NK-92 treated with Interleukin-12 subunit alpha and Interleukin-12 subunit beta, amount 100 ng/mL, for 24 hours (cell line): ENCODE results near the gene PJA2.
A peak's percentile ranks its signal among the peaks of the same experiment; 100 is the strongest.
"Not testable (repeated sequence)": the region's sequence is repeated elsewhere in the genome, so short reads cannot be mapped to it uniquely, and the experiment has no call there.

Experiments used
- DNase-seq: peaks from one replicate; lab custom pipeline; 2025; lab: John Stamatoyannopoulos, UW

The PJA2 gene, protein sequence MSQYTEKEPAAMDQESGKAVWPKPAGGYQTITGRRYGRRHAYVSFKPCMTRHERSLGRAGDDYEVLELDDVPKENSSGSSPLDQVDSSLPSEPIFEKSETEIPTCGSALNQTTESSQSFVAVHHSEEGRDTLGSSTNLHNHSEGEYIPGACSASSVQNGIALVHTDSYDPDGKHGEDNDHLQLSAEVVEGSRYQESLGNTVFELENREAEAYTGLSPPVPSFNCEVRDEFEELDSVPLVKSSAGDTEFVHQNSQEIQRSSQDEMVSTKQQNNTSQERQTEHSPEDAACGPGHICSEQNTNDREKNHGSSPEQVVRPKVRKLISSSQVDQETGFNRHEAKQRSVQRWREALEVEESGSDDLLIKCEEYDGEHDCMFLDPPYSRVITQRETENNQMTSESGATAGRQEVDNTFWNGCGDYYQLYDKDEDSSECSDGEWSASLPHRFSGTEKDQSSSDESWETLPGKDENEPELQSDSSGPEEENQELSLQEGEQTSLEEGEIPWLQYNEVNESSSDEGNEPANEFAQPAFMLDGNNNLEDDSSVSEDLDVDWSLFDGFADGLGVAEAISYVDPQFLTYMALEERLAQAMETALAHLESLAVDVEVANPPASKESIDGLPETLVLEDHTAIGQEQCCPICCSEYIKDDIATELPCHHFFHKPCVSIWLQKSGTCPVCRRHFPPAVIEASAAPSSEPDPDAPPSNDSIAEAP

DNA sequence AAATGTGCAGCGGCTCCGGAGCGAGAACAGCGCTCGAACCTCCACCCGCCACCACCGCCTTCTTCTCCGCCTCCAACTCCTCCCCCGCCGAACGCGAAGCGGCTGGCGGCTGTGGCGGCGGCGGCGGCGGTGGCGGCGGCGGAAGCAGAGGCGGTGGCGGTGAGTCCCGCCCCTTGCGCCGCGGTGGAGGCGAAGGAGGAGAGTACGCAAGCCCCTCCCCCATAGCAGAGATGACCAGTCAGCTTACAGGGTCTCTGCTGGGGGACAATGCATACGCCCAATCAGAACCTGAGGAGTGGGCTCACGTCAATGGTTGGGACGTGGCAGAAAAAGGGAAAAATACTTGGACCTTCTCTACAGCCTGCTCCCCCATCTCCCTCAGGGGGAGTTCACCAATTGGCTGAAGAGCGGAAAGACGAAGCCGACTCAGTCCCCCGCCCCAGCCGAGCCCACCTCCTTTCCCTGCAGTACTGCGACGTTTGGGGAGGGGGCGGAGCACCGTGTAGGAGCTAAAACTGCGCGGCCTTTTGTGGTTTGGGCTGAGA, at the start of gene PJA2:
TSS of gene PJA2 (minus strand) at position 131 of the 545 bp plus-strand sequence. CDS start 26,541 bp downstream, outside the sequence.
- DNase-seq, result peak; percentile 99

DNA sequence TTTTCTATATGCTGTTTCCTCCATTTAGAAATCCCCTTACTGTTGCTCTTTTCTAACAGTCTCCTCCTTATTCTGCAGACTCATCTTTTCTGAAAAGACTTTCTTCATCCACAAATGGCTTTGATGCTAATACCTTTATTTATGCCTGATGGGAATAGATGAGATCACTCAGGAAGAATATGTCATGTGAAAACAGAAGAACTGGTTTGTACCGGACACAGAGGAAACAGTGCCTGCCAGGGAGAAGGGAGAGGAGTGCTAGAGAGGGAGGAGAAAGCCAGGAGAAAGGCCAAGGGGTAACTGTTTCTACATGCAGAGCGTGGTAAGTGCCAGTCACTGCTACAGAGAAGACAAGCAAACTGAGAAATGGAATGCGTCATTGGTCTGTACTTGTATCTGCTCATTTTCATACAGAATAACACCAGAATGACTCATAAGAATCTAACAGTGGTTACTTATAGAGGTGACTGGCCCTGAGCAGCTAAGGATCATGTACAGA, 45.9 kb upstream of the PJA2 start:
- no peak for DNase-seq

DNA sequence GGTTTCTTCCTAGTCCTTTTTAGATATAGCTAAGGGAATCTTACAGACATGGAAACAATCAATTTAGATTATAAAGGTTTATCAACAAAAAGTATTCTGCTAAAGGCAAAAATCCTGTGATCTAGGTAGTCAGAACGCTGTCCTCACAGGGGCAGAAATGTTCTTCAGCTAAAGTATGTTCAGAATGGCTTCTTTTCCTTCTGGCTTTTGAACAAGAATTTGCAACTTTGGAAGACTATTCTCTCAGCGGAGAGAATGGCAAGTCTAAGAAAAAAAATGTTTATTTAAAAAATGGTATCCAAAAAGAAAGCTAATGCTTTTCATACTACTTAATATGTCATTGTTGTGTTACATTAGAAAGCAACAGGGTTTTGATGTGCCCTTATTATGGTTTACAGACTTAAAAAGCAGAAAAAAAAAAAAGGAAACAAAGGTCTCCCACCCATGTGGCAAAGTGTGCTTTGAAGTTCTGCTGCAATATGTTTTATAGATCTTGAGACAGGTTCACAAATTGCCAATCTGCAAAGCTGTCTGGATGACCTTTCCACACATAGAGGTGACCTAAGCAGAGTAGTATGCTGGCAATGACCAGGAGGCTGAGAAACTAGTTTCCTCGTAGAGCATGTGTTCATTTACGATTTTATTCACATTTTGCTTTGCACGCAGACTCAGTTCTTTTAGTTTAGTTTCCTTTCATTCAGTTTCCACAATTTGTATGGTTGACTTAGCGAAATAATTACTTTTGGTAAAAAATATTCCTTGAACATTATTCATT, 45.1 kb upstream of the PJA2 start:
- DNase-seq, result no peak

DNA sequence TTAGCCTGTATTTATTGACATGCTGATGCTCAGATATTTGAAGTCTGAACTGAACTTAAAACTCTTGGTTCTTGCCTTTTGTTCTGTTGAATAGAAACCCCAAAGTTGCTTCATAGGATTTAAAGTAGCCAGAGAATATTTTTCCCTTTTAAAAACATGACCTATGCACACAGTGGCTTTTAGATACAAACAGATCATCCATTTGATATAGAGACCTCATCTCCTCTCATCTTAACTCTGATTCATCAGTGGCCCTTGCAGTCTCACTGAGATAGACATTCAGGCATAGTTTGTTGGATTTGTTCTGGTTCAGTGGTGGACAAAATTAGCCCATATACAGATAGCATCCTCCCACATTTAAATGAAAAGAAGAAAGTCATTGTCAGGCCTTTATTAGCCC, 43.5 kb upstream of the PJA2 start:
- DNase-seq, result no peak

DNA sequence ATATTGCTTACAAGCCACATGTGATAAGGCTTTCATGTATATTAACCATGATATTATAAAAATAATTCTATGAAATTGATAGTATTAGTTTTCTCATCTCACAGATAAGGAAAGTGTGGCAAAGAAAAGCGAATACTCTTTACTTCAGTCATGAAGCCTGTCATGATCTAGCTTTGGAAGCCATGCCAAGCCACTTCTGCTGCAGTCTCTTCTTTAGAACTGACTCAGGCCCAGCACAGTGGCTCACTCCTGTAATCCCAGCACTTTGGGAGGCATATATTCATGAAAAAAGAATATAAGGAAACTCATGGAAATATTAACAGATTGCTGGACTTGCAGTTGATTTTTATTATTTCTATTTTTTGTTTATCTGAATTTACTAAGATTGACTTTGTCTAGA, 42.9 kb upstream of the PJA2 start:
- DNase-seq, result no peak

DNA sequence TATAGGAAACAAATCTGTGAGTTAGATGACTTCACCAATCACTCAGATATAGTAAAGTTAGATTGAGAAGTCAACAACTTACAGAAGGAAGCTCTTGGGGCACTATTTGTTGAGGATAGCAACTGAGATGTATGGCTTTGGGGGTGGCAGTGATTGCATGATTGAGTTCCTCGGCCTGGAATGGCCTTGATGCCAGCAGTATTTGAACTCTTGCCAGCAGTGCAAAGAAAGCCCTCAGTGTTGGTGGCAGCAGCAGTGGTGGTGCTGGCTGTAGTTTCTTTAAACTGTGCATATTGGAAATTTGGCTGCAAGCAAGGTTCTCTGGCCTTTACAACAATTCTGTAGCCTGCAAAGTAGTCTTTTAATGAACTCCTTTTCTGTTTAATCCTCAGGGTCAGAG, 41.4 kb upstream of the PJA2 start:
- DNase-seq, result no peak

DNA sequence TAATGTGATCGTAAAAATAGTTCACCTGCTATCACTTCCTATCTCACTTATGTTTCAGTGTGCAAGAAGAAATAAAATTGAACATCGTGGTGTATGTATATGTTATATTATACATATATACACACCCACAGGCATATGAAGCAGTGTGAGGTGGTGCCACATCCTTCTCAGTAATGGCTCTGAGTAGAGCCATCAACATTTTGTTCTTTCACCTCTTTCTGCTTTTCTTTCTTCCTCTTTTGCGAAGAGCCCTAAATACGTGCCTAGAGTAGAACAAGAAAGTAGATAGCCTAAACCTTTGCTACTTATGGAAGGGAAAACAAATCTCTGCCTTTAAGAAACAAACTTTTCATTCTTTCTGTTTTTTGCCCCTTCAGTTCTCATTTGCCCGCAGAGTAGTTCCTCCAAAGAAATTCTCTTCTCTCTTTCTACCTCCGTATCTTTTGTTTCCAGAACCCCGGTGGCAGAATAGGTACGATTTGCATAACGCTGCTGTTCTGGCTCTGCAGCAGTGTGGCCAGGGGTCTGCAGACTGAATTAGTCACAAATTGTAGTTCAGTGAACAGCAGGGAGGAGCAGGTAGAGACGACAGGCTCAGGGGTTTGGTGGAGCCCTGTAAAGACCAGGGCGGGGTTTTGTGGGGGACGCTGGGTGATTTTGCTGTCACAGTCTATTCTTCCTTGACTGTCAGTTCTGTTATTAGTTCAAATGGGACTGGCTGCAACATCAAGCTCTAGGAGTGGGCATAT, 40.5 kb upstream of the PJA2 start:
- DNase-seq, result no peak

DNA sequence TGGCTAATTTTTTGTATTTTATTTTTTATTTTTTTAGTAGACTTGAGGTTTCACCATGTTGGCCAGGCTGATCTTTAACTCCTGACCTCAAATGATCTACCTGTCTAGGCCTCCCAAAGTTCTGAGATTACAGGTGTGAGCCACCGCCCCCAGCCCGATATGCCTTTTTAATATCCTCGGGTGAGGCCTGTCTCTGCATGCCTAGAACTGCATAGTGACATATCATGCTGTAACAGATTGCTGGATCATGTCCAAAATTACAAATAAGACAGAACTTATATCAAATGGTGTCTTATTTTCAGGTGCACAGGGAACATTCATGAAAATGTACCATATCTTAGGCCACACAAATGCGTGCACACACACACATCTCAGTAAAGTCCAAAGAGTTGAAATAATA, 39.1 kb upstream of the PJA2 start:
- DNase-seq, result no peak

DNA sequence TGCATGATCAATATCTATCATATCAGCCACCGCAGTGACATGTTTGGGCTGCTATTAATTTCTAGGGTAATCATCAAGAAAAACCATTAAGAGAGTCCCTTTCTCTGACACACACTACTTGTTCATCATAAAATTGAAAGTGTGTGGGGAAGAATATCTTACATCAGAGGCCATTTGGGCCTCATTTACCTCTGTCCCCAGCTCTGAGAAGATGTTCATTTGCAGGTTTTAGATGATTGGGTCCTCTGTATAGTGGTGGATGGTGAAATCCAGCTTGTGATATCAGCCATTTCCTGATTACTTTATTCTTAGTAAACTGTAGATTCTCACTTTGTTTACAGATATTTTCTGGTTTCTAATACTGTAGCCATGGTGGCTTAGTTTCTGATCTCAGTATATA, 29.8 kb upstream of the PJA2 start:
- DNase-seq, result no peak

DNA sequence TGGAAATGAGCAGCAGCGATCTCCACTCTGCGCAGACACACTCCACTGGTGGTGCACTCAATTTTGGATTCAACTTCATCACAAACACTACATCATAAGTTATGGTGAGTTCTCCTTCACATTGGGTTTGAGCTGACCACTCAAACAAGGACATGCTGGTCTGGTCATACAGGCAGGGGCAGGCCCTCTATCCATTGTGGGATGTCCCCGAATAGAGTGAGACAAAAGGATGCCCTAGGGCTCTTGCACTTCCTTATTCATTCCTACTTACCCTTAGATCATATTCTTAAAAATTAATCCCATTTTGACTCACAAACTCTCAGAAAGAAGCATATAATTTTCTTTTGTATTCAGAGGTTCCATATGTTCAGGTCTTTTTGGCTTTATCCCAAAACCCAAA, 16.3 kb upstream of the PJA2 start:
- DNase-seq, result no peak

DNA sequence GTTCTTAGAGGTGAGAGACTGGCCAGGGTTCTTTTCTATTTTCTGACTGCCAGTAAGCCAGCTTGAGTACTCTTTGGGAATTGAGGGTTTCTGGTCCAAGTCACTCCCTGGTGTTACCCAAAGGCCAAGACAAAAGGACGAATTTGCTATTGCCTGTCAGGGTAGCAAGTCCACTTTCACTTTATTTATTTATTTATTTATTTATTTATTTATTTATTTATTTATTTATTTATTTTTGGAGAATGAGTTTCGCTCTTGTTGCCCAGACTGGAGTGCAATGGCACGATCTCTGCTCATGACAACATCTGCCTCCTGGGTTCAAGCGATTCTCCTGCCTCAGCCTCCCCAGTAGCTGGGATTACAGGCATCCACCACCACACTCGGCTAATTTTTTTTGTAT, 15.7 kb upstream of the PJA2 start:
- not testable (repeated sequence) for DNase-seq

DNA sequence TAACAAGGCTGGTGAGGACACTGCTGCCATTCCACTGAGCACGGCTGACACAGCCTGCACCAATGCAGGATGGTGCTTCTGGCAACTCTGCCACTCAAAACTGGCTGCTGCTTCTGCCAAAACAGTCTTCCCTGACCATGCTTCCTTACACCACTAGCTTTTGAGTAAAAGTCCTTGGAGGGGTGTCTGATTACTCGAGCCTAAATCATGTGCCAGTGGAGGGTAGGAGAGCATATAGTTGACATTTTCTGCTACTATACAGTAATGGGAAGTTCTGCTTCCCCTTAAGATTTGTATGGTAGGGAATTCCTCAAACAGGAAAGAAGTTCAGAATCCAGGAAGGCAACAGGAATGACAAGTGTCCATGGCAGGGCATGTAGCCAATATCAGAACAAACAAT, 12.2 kb upstream of the PJA2 start:
- no peak for DNase-seq

DNA sequence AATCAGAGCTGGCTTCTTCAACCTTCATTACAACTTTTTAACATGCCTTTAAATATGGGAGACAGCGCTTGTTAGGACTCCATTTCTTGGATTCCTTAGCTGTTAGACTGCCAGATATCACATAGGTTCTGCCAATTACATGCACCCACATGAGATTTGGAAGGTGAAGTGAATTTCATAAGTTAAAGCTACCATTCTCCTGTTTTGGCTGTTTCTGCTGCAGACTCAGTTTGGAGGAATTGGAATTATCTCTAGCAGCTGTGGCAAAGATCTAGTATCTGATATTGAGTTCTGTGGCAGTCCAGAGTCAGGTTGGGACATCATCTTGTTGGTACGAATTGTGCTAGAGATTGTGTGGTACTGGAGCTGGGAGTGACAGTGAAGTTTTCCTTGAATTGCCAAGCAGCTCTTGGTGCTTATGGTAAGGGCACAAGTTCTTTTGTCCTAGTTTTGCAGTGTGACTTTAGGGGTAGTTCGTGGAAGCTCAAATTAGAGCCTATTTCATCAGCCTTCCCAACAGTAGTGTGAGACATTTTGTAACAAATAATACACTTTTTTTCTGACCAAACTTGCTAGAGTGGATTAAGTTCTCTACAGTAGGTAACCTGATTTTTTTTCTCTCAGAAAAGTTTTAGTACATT, 9.1 kb upstream of the PJA2 start:
- no peak for DNase-seq

DNA sequence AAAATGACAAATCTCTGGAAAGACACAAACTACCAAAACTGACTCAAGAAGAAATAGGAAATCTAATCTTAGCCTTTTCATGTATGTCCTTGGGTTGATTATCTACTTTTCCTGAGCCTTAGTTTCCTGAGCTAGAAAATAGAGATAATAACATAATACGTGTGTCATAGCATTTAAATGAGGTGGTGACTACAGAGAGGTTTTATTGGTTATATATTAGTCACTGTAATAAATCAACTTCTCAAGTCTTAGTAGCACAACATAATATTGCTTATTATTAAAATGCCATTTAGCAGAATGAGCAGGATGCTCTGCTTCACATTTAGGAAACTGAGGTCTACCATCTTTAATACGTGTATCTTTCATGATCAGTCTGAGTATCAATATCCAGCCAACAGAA, 7.1 kb upstream of the PJA2 start:
- no peak for DNase-seq

DNA sequence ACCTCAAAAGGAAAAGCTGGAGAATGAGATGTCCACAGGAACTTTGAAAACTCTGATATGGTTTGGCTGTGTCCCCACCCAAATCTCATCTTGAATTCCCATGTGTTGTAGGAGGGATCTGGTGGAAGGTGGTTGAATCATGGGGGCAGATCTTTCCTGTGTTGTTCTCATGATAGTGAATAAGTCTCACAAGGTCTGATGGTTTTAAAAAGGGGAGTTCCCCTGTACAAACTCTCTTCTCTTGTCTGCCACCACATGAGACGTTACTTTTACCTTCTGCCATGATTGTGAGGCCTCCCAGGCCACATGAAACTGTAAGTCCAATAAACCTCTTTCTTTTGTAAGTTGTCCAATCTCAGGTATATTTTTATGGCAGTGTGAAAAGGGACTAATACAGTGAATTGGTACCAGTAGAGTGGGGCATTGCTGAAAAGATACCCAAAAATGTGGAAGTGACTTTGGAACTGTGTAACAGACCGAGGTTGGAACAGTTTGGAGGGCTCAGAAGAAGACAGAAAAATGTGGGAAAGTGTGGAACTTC, 4.2 kb upstream of the PJA2 start:
- DNase-seq, result not testable (repeated sequence)

DNA sequence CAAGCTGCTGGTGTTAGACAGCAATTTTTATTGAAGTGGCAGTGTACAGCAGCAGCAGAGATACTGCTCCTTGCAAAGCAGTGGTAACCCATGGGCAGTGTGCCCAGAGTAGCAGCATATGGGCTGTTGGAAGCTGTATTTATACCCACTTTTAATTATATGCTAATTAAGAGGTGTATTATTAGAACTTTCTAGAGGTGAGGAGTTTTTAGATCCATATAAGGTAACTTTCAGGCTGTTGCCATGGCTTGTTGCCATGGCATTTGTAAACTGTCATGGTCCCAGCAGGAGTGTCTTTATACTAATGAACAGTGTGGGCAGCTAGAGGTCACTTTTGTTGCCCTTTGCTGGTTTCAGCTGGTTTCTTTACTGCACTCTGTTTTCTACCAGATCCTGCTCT, 3.7 kb upstream of the PJA2 start:
- no peak for DNase-seq

DNA sequence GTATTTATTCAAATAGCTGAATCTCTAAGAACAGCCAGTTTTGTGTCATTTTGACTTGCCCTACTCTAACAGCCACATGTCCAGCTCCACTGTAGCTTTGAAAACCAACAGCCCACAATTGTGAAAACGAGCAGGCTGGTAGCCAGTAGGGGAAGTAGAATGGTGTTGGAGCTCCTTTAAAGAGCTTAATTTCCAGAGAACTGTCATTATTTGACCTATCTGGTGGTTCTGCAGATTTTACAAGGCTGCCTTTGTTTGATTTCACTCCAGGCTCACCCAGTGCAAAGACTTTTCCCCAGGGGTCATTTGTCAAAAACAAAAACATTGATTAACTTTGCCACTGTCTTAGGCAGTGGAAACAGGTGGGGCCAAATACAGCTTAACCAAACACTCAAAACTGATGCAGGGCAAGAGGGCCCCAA, 3.2 kb upstream of the PJA2 start:
- DNase-seq, result no peak

DNA sequence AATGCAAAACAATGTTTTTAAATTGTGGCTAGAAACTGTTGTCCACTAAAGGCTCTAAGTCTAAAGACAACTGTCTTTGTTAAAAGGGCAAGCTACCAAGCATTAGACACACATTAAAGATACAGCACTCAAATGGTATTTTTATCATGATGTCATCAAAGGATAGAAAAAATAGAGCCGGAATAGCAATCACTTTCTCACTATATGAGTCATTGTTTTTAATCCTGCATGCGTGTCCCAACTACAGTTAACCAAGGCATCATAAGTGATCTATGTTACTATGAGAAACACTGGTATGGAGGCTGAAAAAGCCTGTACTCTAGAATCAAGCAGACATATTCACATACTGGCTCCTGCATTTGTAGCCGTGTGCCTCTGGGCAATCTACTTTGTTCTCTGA, 1.9 kb upstream of the PJA2 start:
- no peak for DNase-seq

DNA sequence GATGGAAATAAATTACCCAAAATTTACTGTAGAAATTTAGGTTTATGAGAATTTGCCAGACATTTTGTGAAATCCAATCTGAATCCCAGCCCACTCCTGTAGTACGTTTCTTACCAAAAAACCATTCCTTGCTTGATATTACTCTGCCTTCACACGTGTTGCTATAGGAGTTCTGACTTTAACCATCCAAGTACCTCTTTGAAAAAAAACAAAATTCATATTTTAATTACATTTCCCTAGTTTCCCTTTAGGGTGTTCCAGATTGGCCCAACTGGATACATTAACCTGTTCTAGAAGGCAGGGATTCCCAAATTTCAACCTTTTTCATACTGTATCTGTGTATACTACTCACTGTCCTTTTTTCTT, 1.4 kb upstream of the PJA2 start:
- DNase-seq, result no peak

DNA sequence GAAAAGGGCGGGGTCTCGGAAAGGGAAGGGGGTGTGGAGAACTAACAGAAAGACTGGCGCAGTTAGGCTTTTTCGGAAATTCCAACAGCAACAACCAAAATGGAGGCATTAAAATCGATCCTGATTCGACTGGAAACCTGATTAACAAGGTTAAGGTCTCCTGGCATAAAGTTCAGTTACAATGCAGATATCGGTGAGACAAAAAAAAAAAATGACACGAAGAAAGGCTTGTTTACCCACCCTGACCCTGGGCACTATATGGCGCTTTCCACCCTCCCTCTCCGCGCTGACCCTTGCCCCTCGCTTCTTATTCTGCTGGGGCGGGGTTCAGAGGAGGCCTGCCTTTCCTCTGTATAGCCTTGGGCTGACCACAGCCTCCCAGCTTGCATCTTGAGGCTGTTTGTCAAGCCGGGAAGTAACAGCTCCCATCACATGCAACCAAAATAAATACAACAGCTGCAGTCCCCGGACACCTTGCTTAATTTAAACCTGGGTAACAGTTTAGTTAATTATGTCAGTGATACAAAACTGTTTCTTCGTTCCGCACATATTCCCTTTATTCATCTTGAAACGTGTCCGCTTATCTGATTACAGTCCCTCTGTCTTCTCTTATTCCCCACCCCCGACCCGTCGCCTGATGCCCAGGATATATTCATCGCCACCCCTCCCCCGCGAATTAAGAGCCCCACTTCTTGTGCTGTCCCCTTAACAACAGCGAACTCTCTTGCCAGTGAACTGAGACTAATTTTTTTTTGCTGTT, 795 bp upstream of the PJA2 start:
- DNase-seq, result peak; percentile 56
